ENCODE data around the gene NUMBL. TPM values are rescaled to one million over a fixed set of nuclear protein-coding genes. Genes with fewer than 3 reads are reported as not detected.
"Not testable (repeated sequence)": the region's sequence is repeated elsewhere in the genome, so short reads cannot be mapped to it uniquely, and the experiment has no call there.

Gene NUMBL
- total and polyA plus RNA-seq, 2 of the 8 experiments (the other 6 are each of a cell fraction or from before 2014, with no cell fraction given), result 13.5 to 24.8 TPM

DNA sequence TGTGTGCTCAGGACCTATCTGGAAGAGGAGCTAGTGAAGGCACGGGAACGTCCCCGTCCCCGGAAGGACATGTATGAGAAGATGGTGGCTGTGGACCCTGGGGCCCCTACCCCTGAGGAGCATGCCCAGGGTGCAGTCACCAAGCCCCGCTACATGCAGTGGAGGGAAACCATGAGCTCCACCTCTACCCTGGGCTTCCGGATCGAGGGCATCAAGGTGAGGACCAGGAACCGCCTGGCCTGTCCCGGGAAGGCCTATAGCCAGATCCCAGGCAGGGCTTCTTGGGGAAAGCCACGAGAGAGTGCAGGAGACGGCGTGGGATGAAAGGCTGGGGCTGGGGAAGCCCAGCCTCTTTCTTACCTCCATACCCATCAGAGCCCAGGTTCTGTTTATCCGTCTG, 42.7 kb upstream of the NUMBL start (continued):
- TF ChIP-seq CTBP2 (IDR thresholded peaks at IDR 0.05; ENCODE audit: borderline replicate concordance, insufficient read depth, insufficient read length, low read length), result no peak
- TF ChIP-seq CHD1 (IDR thresholded peaks at IDR 0.05; ENCODE audit: low read depth, low read length), result no peak
- TF ChIP-seq KDM1A (IDR thresholded peaks at IDR 0.05; ENCODE audit: borderline replicate concordance, low read length), result no peak
- TF ChIP-seq, protein P1, sequence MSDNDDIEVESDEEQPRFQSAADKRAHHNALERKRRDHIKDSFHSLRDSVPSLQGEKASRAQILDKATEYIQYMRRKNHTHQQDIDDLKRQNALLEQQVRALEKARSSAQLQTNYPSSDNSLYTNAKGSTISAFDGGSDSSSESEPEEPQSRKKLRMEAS (IDR thresholded peaks at IDR 0.05), result no peak
- no peak for TF ChIP-seq BRCA1 (IDR thresholded peaks at IDR 0.05; ENCODE audit: low read depth, low read length)
- TF ChIP-seq HDAC6 (IDR thresholded peaks at IDR 0.05; ENCODE audit: low read depth, low read length), result no peak
- TF ChIP-seq, protein P2, sequence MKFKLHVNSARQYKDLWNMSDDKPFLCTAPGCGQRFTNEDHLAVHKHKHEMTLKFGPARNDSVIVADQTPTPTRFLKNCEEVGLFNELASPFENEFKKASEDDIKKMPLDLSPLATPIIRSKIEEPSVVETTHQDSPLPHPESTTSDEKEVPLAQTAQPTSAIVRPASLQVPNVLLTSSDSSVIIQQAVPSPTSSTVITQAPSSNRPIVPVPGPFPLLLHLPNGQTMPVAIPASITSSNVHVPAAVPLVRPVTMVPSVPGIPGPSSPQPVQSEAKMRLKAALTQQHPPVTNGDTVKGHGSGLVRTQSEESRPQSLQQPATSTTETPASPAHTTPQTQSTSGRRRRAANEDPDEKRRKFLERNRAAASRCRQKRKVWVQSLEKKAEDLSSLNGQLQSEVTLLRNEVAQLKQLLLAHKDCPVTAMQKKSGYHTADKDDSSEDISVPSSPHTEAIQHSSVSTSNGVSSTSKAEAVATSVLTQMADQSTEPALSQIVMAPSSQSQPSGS (IDR thresholded peaks at IDR 0.05; ENCODE audit: low read length), result no peak
- TF ChIP-seq SIRT6 (IDR thresholded peaks at IDR 0.05; ENCODE audit: low read length), result no peak

DNA sequence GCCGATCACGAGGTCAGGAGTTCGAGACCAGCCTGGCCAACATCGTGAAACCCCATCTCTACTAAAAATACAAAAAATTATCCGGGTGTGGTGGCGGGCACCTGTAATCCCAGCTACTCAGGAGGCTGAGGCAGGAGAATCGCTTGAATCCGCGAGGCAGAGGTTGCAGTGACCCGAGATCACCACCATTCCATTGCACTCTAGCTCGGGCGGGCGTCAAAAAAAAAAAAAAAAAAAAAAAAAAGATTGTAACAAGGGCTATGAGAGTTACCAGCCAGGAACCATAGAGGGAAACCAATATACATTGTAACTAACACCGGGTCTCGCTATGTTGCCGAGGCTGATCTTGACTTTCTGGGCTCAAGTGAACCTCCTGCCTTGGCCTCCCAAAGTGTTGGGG, 41.9 kb upstream of the NUMBL start:
- H3K23ac ChIP-seq (ENCODE audit: insufficient read length); H4K91ac ChIP-seq (replicated peaks; ENCODE audit: insufficient read length, low read length); H4K5ac ChIP-seq (ENCODE audit: insufficient read length, low read depth, low read length); H3K9ac ChIP-seq (replicated peaks in 1 of 4; ENCODE audit: extremely low read depth in 1 of 4, low read depth in 3 of 4, low read length in 3 of 4); FAIRE-seq; H3K79me1 ChIP-seq (ENCODE audit: low read depth, low read length); H4K8ac ChIP-seq (ENCODE audit: extremely low read depth, insufficient read depth, low read length); H3K56ac ChIP-seq (replicated peaks; ENCODE audit: insufficient read length, low read depth, low read length); H3K4ac ChIP-seq (replicated peaks; ENCODE audit: insufficient read length, low read depth, low read length); H3K27me3 ChIP-seq (replicated peaks in 1 of 4; ENCODE audit: control insufficient read depth in 3 of 4, extremely low read depth in 1 of 4, insufficient read depth in 3 of 4, low read length in 3 of 4); H3K79me2 ChIP-seq (ENCODE audit: control insufficient read depth in 1 of 2, insufficient read depth in 2 of 2, low read length in 2 of 2); H2AFZ ChIP-seq (ENCODE audit: low read length); H4K20me1 ChIP-seq (replicated peaks in 1 of 2; ENCODE audit: control insufficient read depth in 1 of 2, insufficient read depth in 2 of 2, low read length in 2 of 2); H3K14ac ChIP-seq (ENCODE audit: insufficient read length); H3K4me1 ChIP-seq (replicated peaks in 1 of 4; ENCODE audit: control insufficient read depth in 3 of 4, insufficient read depth in 4 of 4, low read length in 3 of 4); H2AK5ac ChIP-seq (ENCODE audit: low read depth, low read length); H2BK20ac ChIP-seq (ENCODE audit: low read length); H3K9me3 ChIP-seq (ENCODE audit: insufficient read depth in 2 of 2, low read depth in 1 of 2, low read length in 1 of 2); H2BK5ac ChIP-seq (ENCODE audit: low read depth, low read length); H3K23me2 ChIP-seq (ENCODE audit: low read depth, low read length); H2BK120ac ChIP-seq (replicated peaks; ENCODE audit: low read depth, low read length); H2BK15ac ChIP-seq (ENCODE audit: low read length); H3K4me3 ChIP-seq (ENCODE audit: extremely low read depth in 1 of 4, insufficient read depth in 2 of 4, low read depth in 3 of 4, low read length in 4 of 4); H3K18ac ChIP-seq (ENCODE audit: extremely low read depth, low read length); H3K4me2 ChIP-seq (ENCODE audit: insufficient read depth in 1 of 2, low read depth in 2 of 2, low read length in 2 of 2); H2BK12ac ChIP-seq (ENCODE audit: low read depth, low read length); DNase-seq (ENCODE audit: low read depth in 1 of 2, low spot score in 2 of 2); H3K27ac ChIP-seq (ENCODE audit: low read depth, low read length): not testable (repeated sequence)
- ChIA-PET POLR2A (ENCODE audit: partially characterized antibody) (interaction anchor here (1.0 to 2.1 kb wide), 3 partner anchors 11 to 92 kb away, joined by 3 to 9 read pairs (median 3); no protein-coding TSS in a partner anchor), CTCF (ENCODE audit: partially characterized antibody) (interaction anchor here (1.0 to 2.3 kb wide), 3 partner anchors 10 to 15 kb away, joined by 3 to 10 read pairs (median 4); partner anchors contain the start of genes COQ8B and ITPKC)
- peaks cover 4 to 34% (median 20%) of the 10 kb centered on the region in 4 experiments; a peak in 6 of 8 replicates for H3K36me3 ChIP-seq (ENCODE audit: control insufficient read depth in 2 of 4, insufficient read depth in 4 of 4, low read length in 3 of 4)
- 93% methylated on average over 16 of the region's 16 CpGs; no CpG with 5 or more reads in 1 of the 2 experiments for WGBS, 2 experiments (ENCODE audit: extremely low coverage in 1 of 2, insufficient coverage in 1 of 2, insufficient read length in 1 of 2, insufficient replicate concordance in 2 of 2, low coverage in 1 of 2, low lambda C conversion rate in 2 of 2, missing lambda C conversion rate in 1 of 2)
